GM23248 (cell line): Measurements from ENCODE around the gene AGRN.

Source experiments
- EZH2 ChIP-seq: fragments of 200-600 bp; sonication (generic); IDR thresholded peaks from 2 replicates; pipeline ENCODE4 v1.6.1; 2018; ENCODE audit warnings: antibody characterized with exemption, mild to moderate bottlenecking; ENCODE audit not compliant: insufficient read depth, poor library complexity, severe bottlenecking
- EZH2phosphoT487 ChIP-seq: fragments of 200-600 bp; sonication (generic); IDR thresholded peaks from 2 replicates; pipeline ENCODE4 v1.6.1; 2018; ENCODE audit warnings: antibody characterized with exemption, moderate library complexity, mild to moderate bottlenecking, low read depth; ENCODE audit not compliant: insufficient read depth

DNA sequence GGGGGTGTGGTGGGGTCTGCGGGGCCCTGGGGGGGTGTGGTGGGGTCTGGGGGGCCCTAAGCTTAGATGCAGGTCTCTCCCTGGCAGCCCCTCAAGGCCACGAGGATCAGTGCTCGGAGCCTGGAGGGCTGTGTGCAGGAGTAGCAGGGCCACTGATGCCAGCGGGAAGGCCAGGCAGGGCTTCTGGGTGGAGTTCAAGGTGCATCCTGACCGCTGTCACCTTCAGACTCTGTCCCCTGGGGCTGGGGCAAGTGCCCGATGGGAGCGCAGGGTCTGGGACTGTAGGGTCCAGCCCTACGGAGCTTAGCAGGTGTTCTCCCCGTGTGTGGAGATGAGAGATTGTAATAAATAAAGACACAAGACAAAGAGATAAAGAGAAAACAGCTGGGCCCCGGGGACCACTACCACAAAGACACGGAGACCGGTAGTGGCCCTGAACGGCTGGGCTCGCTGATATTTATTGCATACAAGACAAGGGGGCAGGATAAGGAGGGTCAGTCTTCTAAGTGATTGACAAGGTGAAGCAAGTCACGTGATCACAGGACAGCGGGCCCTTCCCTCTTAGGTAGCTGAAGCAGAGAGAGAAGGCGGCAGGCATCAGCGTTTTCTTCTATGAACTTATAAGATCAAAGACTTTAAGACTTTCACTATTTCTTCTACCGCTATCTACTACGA, 45.5 kb downstream of the AGRN start:
- TF ChIP-seq EZH2phosphoT487: no peak
- TF ChIP-seq EZH2: no peak
